DND-41 (cell line): Measurements from ENCODE around the gene UBXN10.

Experiments
- ATAC-seq: fragments of 200-7000 bp; cut with Tn5 transposase; 3 replicates; pipeline ENCODE4 v1.9.1; 2021; ENCODE audit warnings: low read depth; ENCODE audit not compliant: insufficient read depth
- DNase-seq: peaks from one replicate; pipeline ENCODE4 v3.0.0-alpha.2; 2020
- H2AFZ ChIP-seq: 2 replicates; pipeline ENCODE4 v1.6.0; 2012; ENCODE audit warnings: low read depth, low read length
- H3K27ac ChIP-seq: 2 replicates; pipeline ENCODE4 v1.5.1; 2012; ENCODE audit warnings: low read length, inconsistent platforms
- H3K27me3 ChIP-seq: fragments of 200-600 bp; sonication (generic); 2 replicates; pipeline ENCODE4 v1.6.0; 2012; ENCODE audit warnings: low read length, mild to moderate bottlenecking, inconsistent platforms; ENCODE audit not compliant: insufficient read depth, poor library complexity
- H3K36me3 ChIP-seq: 2 replicates; pipeline ENCODE4 v1.5.1; 2012; ENCODE audit warnings: low read length, inconsistent platforms; ENCODE audit not compliant: insufficient read depth
- H3K4me1 ChIP-seq: 2 replicates; pipeline ENCODE4 v1.5.1; 2012; ENCODE audit warnings: mild to moderate bottlenecking, low read length; ENCODE audit not compliant: insufficient read depth
- H3K4me2 ChIP-seq: 2 replicates; pipeline ENCODE4 v1.6.0; 2012; ENCODE audit warnings: mild to moderate bottlenecking, moderate library complexity, low read length, inconsistent platforms; ENCODE audit not compliant: insufficient read depth
- H3K4me3 ChIP-seq, 2 experiments: fragments of 200-600 bp in 1 of 2; shearing (Covaris generic) in 1 of 2; 2 replicates each; pipeline ENCODE4 v1.5.1; 2012 to 2016; ENCODE audit warnings: inconsistent platforms in 2 of 2, low read length in 2 of 2, mild to moderate bottlenecking in 2 of 2, low read depth in 1 of 2, moderate library complexity in 1 of 2
- H3K79me2 ChIP-seq: 2 replicates; pipeline ENCODE4 v1.6.0; 2012; ENCODE audit warnings: low read length, inconsistent platforms; ENCODE audit not compliant: insufficient read depth
- H3K9ac ChIP-seq: 2 replicates; pipeline ENCODE4 v1.6.0; 2012; ENCODE audit warnings: low read depth, mild to moderate bottlenecking, inconsistent platforms, low read length, moderate library complexity
- H3K9me3 ChIP-seq: 2 replicates; pipeline ENCODE4 v1.5.1; 2012; ENCODE audit warnings: low read length, moderate library complexity, mild to moderate bottlenecking, inconsistent platforms; ENCODE audit not compliant: insufficient read depth, severe bottlenecking
- H4K20me1 ChIP-seq: 2 replicates; pipeline ENCODE4 v1.6.0; 2012; ENCODE audit warnings: low read length; ENCODE audit not compliant: insufficient read depth
- EZH2 ChIP-seq: IDR thresholded peaks from 3 replicates; pipeline ENCODE4 v1.6.1; 2012; ENCODE audit warnings: borderline replicate concordance, low read depth, mild to moderate bottlenecking, moderate library complexity, low read length, inconsistent platforms; ENCODE audit not compliant: severe bottlenecking
- TF ChIP-seq, protein P1 (sequence below): IDR thresholded peaks from 2 replicates; pipeline ENCODE4 v1.5.1; 2012; ENCODE audit warnings: borderline replicate concordance, low read length, moderate library complexity, mild to moderate bottlenecking; ENCODE audit not compliant: poor library complexity, severe bottlenecking; ENCODE audit errors: extremely low read depth

Gene UBXN10

GRCh38 chr1:20180129-20180843, 5.6 kb upstream of the UBXN10 start:
- H3K27ac ChIP-seq = no peak overlapping the region
- H3K4me1 ChIP-seq = peaks cover 11% of the 10 kb centered on the region
- H3K79me2 ChIP-seq = no peaks in the 10 kb centered on the region
- H3K36me3 ChIP-seq = no peaks in the 10 kb centered on the region
- no peaks in the 10 kb centered on the region for H3K27me3 ChIP-seq
- TF ChIP-seq EZH2 = no peak
- TF ChIP-seq, protein P1, sequence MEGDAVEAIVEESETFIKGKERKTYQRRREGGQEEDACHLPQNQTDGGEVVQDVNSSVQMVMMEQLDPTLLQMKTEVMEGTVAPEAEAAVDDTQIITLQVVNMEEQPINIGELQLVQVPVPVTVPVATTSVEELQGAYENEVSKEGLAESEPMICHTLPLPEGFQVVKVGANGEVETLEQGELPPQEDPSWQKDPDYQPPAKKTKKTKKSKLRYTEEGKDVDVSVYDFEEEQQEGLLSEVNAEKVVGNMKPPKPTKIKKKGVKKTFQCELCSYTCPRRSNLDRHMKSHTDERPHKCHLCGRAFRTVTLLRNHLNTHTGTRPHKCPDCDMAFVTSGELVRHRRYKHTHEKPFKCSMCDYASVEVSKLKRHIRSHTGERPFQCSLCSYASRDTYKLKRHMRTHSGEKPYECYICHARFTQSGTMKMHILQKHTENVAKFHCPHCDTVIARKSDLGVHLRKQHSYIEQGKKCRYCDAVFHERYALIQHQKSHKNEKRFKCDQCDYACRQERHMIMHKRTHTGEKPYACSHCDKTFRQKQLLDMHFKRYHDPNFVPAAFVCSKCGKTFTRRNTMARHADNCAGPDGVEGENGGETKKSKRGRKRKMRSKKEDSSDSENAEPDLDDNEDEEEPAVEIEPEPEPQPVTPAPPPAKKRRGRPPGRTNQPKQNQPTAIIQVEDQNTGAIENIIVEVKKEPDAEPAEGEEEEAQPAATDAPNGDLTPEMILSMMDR = no peak
- no peak overlapping the region for H2AFZ ChIP-seq
- H3K4me3 ChIP-seq = no peak overlapping the region
- no peak overlapping the region for H3K9ac ChIP-seq
- no peaks in the 10 kb centered on the region for H4K20me1 ChIP-seq
- DNase-seq (no peak), ATAC-seq (no peak)
- H3K4me2 ChIP-seq = no peak overlapping the region
- H3K9me3 ChIP-seq = no peaks in the 10 kb centered on the region

GRCh38 chr1:20180844-20181207, 5.1 kb upstream of the UBXN10 start:
- DNase-seq (no peak), ATAC-seq (no peak)
- Histone ChIP-seq H2AFZ (no peak overlapping the region), H3K79me2 (no peaks in the 10 kb centered on the region), H3K9ac (no peak overlapping the region), H3K9me3 (no peaks in the 10 kb centered on the region), H4K20me1 (no peaks in the 10 kb centered on the region), H3K4me2 (no peak overlapping the region), H3K27me3 (no peaks in the 10 kb centered on the region), H3K36me3 (no peaks in the 10 kb centered on the region), H3K4me3 (no peak overlapping the region), H3K27ac (no peak overlapping the region), H3K4me1 (peaks cover 12% of the 10 kb centered on the region)
- TF ChIP-seq, protein P1 = no peak
- no peak for TF ChIP-seq EZH2

DNA sequence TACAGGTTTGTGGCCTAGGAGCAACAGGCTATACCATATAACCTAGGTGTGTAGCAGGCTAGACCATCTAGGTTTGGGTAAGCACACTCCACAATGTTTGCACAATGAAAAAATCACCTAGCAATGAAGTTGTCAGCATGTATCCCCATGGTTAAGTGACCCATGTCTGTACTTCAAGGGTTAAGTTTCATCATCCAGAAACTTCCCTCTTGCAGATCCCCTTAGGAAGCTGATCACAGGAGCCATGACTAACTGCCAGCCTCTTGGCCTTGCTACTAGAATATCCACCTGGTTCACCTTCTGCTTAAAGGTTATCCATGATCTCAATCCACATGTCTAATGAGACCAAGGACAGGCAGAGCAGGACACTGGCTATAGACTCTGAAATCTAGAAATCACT, 3.5 kb upstream of the UBXN10 start:
- H3K36me3 ChIP-seq = no peaks in the 10 kb centered on the region
- H4K20me1 ChIP-seq = no peaks in the 10 kb centered on the region
- no peaks in the 10 kb centered on the region for H3K9me3 ChIP-seq
- no peak for DNase-seq
- H3K4me3 ChIP-seq = no peak overlapping the region
- no peak overlapping the region for H3K4me2 ChIP-seq
- no peak overlapping the region for H3K27ac ChIP-seq
- H3K9ac ChIP-seq = no peak overlapping the region
- no peaks in the 10 kb centered on the region for H3K79me2 ChIP-seq
- peaks cover 28% of the 10 kb centered on the region for H3K4me1 ChIP-seq
- TF ChIP-seq, protein P1 = no peak
- no peak for TF ChIP-seq EZH2
- no peaks in the 10 kb centered on the region for H3K27me3 ChIP-seq
- no peak overlapping the region for H2AFZ ChIP-seq
- ATAC-seq = no peak
